ENCODE data around the gene CLEC16A.

DNA sequence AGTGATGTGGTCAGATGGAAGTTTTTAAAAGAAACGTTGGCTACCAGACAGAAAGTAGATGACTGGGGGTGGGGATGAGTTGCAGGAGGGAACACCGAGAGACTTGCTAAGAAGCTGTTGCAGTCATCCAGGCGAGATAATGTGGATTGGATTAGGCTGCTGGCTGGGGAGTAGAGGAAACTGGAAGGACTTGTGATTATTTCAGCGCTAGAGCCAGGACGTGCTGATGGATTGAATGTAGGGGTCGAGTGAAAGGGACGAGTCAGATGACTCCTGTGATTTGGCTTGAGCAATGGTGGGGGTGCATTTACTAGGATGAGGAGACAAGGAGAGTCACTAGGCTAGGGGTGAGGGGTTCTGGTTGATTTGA is 88.5 kb downstream of the CLEC16A start:
- TF ChIP-seq, protein P1, sequence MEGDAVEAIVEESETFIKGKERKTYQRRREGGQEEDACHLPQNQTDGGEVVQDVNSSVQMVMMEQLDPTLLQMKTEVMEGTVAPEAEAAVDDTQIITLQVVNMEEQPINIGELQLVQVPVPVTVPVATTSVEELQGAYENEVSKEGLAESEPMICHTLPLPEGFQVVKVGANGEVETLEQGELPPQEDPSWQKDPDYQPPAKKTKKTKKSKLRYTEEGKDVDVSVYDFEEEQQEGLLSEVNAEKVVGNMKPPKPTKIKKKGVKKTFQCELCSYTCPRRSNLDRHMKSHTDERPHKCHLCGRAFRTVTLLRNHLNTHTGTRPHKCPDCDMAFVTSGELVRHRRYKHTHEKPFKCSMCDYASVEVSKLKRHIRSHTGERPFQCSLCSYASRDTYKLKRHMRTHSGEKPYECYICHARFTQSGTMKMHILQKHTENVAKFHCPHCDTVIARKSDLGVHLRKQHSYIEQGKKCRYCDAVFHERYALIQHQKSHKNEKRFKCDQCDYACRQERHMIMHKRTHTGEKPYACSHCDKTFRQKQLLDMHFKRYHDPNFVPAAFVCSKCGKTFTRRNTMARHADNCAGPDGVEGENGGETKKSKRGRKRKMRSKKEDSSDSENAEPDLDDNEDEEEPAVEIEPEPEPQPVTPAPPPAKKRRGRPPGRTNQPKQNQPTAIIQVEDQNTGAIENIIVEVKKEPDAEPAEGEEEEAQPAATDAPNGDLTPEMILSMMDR (IDR thresholded peaks at IDR 0.05): no peak
- no peak for TF ChIP-seq EZH2 (IDR thresholded peaks at IDR 0.05)
